Activated effector memory CD4-positive, alpha-beta T cell treated with Interleukin-2 at 50 U/mL for 16 hours (primary cell): ENCODE data around the gene NHERF2.

Source experiments
- DNase-seq: peaks from one replicate; pipeline ENCODE4 v3.0.0-alpha.2; 2020

NHERF2 gene

DNA sequence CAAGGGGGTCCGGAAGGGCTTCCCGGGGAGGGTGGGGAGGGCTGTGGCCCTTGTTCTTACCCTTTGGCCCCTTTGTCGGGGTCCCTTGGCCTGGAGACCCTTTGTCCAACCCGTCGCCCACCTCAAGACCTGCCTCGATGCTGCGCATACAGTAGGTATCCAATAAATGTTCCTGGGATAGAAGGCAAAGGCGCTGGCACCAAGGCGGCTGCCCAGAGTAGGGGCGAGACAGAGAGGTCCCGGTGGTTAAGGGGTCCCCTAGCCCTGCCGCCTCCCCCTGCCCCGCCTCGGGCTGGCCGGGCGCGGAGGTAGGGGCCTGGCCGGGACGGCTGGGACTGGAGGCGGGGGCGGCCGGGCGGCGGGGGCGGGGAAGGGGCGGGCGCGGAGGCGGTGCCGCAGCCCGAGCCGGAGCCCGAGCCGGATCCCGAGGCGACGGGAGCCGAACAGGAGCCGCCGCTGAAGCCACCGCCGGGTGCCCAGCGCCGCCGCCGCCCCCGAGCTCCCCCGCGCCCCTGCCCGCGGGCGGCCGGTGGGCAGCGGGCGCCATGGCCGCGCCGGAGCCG, at the start of gene NHERF2:
Gene NHERF2, plus strand, starts transcription at position 442 of the 563 bp plus-strand sequence. Its CDS starts 104 bp downstream, at position 546.
- DNase-seq, result peak; percentile 25

DNA sequence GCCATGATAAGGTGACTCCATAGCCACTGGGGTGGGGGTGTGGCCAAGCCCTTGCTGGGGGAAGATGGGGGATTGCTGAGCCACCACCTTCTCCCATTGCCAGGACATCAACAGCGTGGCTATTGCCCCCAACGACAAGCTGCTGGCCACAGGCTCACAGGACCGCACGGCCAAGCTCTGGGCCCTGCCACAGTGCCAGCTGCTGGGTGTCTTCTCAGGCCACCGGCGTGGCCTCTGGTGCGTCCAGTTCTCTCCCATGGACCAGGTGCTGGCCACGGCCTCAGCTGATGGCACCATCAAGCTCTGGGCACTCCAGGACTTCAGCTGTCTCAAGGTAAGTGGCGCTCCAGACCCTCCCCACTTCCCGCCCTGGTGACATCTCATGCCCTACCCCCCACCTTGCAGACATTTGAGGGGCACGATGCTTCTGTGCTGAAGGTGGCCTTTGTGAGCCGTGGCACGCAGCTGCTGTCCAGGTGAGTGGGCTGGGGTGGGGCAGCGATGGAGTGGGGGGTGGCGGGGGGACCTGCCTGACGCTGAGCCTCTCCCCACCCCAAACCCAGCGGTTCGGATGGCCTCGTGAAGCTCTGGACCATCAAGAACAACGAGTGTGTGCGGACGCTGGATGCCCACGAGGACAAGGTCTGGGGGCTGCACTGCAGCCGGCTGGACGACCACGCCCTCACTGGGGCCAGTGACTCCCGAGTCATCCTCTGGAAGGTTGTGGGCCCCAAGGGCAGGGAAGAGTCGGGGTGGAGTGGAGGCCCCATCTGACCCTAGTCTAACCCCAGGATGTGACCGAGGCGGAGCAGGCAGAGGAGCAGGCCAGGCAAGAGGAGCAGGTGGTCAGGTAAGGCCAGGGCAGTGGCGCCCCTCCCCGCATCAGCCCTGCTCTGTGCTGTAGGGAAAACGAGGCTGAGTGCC, 49.5 kb upstream of the NHERF2 start:
- DNase-seq, result no peak

DNA sequence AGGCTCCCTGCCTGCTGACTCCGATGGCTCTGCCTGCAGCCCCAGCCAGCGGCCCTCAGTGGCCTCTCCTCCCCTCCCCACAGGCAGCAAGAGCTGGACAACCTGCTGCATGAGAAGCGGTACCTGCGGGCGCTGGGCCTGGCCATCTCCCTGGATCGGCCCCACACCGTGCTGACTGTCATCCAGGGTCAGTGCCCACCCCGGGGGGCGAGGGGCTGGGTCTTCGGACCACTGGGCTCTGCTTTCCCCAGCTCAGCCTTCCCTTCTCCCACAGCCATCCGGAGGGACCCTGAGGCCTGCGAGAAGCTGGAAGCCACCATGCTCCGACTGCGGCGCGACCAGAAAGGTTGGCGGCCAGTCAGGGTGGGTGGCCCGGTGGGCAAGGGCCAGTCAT, 48.8 kb upstream of the NHERF2 start:
- DNase-seq, result no peak

DNA sequence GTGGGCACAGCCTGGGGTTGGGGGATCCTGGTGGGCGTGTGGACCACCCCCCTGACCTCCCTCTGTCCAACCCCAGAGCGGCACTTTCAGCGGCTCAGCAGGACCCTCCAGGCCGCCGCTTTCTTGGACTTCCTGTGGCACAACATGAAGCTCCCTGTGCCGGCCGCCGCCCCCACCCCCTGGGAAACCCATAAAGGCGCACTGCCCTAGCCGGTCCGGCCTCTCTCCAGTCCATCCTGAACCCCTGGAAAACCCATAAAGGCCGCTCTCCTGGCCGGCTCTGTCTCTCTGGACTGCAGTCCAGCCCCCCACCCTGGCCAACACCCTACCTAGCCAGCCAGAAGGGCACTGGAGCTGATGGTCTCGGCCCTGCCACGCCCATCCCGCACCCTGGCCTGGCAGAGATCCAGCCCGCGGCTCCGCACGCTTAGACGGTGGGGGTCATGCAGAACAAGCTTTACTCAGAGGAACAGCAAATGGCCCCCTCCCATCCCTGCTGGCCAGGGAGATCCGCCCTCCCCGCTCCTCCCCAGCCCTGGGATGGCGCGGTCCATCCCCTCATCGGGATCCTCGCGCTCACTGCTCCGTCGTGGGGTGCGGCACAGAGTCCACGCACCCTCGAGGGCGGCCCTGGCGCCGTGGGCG, 48.1 kb upstream of the NHERF2 start:
- DNase-seq, result no peak

DNA sequence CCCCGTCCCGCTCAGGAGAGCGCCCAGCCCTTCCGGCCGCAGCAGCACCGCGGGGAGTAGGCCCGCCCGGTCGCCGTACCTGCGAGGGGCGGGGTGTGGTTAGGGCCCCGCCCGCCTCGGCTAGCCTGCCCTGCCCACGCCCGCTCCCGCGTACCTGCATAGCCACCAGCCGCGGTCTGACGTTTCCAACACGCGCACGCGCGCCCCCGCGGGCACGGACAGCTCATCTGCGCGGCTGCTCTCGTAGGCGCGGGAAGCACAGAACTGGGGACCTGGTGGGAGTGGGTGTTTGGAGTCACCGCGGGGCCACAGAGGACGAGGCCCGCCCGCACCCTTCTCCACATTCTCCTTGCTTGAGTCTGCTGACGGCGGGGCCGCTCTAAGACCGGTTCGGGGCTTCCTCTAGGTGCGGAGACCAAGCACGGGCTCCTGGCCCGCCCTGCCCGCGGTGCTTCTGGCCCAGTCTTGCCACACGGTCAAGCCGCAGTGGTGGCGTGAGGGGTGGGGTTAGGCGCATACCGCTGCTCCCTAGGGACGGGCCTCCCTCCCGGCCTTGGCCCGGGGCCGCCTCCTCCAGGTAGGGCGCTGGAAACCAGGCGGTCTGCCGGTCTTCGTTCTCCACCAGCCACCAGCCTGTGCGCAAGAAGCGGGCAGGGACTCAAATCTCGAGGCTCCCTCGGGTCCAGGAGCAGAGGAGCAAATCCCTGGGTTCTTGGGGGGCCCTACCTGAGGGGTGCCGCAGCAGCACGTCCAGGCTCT, 47.3 kb upstream of the NHERF2 start:
- no peak for DNase-seq

DNA sequence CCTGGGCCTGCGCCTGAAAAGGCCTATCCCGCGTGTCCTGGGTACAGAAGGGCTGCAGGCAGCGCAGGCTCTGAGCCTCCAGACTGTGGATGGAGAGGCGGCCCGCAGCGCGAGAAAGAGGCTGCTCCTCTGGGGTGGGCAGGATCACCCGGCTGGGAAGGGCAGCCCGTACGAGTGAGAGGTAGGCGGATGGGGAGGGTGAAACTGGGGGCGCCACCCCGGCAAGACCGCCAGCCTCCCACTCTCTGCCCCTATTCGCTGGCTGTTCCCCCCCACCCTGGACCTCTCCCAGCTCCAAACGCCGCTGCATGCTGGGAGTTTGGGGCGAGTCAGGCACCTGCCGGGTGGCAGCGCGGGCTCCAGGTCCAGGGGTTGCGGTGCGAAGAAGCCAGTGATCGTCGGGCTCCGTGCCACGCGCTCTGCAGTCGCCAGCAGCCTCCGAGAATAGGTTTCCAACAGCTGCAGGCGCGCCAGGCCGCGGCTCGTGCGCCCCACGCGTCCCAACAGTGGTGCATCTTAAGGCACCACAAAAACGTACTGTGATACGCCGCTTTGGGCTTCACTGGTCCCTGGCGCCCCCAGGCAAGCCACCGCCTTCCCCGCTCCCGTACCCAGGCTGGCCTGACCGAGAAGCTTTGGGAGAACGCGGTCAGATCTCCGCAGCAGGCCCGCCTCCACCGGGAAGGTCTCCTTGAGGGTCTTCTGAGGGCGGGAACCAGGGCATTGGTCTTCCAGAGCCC, 46.5 kb upstream of the NHERF2 start:
- no peak for DNase-seq

DNA sequence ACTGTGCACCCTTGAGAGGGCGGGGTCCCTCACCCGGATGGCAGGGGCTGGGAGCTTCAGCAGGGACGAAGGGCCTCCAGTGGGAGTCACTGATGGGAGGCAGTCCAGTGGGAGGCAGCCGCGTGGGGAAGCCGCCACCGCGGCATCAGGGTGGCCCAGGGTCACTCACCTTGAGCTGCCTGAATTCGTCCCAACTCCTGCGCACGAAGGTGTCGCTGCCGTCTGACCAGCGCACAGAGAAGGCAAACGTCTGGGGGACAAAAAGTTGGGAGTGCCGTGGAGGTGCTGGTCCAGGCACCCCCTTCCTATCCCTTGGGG, 46.0 kb upstream of the NHERF2 start:
- DNase-seq, result no peak

GRCh38 chr16:1981398-1981836, 45.3 kb upstream of the NHERF2 start, which contains the start of gene NOXO1:
TSS of gene NOXO1 (minus strand) at chr16:1981469. CDS start at chr16:1981179, 290 bp downstream.
- no peak for DNase-seq

DNA sequence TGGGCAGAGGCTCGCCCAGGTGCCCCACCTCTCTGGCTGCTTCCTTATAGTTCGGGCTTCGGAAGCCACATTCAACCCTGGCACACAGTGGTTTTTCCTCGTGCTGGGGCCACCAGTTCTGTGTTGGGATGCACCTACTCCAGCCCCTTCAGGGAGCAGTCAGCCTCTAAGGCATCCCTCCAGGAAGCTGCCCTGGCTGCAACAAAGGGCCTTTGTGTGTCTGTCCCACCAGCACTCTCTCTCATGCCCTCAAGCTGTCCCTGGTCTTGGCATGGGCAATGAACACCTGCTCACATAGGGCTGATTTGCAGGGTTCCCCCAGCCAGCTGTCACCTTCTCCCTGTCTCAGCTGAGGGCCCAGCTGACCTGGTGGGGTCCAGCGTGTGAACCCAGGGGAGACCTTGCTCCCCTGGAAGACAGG, 44.7 kb upstream of the NHERF2 start:
- DNase-seq, result no peak

GRCh38 chr16:1982991-1983543, 43.6 kb upstream of the NHERF2 start:
- no peak for DNase-seq

DNA sequence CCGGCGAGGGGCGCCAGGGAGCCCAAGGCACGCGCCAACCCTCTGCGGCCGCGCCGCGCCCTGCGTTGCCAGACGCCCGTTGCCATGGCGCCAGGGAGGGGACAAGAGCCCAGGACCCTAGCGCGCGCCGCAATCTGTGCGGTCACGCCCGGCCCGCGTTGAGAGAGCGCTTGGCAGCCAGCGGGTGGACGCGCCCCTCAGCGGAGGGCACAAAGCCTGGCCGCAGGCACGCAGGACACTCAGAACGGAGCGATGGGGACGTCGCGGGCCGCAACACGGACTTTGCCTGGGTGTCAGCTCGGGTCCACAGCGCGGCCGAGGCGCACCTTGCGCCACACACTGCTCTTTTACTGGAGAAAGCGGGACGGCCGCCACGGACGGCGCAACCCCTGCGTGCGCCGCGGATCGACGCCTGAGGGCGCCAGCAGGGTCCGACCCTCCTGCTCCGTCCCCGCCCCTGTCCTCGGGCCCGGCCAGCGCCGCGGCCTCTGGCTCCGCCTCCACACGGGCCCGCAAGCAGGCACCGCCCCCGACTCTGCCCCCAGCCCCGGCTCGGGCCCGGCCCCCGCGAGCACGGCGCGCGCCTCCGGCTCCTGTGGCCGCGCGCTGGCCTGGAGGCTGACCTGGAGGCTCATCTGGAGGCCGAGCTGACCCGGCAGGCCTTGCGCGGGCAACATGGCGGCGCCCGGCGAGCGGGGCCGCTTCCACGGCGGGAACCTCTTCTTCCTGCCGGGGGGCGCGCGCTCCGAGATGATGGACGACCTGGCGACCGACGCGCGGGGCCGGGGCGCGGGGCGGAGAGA, 43.0 kb upstream of the NHERF2 start, which contains the start of gene GFER:
Gene GFER, plus strand, starts transcription at position 650 of the 803 bp plus-strand sequence. Its CDS starts 26 bp downstream, at position 676.
- peak; percentile 58 for DNase-seq

GRCh38 chr16:1984347-1985225, 42.1 kb upstream of the NHERF2 start:
- DNase-seq, result no peak

DNA sequence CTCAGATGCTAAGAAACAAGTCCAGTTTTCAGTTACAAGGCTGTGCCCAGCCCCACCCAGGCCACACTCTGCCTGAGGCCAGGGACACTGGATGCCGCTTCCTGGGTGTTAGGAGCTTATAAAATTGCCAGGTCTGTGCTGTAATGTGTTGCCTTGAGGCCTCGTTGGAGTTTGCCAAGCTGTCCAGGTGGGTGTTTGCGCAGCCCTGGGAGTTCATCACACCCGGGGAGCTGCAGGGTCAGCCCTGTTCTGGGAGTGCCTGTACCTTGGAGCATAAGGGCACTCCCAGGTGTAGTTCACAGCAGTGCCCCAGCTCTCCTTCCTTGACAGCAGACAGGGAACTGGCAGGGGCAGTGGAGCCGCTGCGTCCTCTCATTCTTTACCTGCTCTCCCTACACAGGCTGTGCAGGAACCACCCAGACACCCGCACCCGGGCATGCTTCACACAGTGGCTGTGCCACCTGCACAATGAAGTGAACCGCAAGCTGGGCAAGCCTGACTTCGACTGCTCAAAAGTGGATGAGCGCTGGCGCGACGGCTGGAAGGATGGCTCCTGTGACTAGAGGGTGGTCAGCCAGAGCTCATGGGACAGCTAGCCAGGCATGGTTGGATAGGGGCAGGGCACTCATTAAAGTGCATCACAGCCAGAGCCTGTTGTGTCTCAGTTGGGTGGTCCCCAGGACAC, 41.1 kb upstream of the NHERF2 start:
- DNase-seq, result no peak

DNA sequence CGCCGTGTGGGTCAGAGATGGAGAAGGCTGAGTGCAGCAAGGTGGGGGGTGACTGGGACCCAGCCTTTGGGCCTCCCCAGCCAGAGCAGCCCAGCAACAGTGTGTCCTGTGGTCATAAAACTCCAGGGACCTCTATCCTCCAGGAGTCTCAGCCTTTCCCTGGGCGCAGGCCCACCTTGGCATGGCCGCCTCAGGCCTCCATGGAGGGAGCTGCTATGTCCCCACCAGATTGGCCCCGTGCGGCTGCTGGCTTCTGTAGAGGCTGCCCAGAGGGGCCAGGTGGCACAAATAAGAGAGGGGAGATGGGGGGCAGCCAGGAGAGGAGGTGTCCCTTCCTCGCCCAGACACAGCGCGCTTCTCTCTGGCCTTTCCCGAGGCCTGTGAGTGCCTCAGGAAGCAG, 39.5 kb upstream of the NHERF2 start:
- DNase-seq, result no peak

DNA sequence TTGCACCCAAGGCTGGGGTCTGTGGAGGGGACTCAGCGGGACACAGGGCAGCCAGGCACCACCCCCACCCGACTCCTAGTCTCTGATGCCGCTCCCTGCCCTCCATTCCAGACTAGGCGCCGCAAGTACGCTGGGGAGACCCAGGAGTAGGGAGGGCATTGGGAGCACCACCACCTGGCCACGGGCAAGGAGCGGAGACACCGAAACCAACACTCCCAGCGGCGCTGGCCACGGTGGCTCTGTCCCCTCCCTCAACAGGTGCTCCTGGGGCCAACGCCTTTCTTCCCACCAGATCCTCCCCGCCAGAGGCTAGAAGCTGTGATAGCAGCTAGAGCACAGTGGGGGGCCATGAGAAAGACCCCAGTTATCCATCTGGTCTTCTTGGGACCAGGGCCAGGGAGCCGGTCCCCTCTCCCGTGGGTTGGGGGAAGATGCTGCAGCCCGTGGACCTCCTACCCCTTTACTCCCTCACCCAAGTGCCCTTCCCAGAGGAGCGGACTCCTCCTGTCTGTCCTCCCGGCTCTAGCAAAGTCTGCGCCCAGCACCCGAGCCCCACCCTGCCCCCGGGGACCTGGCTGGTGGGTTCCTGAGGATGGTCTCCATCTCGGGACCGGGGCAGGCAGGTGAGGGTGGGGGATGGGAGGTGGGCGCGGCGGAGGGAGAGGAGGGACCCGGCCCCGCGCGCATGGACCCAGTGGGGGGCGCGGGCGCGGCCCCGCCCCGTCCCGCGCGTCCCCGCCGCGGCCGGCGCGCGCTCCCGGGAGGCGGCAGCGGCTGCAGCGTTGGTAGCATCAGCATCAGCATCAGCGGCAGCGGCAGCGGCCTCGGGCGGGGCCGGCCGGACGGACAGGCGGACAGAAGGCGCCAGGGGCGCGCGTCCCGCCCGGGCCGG, 37.2 kb upstream of the NHERF2 start, which contains the start of gene SYNGR3:
Gene SYNGR3, plus strand, starts transcription at position 762 of the 892 bp plus-strand sequence. CDS start 133 bp downstream, outside the sequence.
- no peak for DNase-seq

DNA sequence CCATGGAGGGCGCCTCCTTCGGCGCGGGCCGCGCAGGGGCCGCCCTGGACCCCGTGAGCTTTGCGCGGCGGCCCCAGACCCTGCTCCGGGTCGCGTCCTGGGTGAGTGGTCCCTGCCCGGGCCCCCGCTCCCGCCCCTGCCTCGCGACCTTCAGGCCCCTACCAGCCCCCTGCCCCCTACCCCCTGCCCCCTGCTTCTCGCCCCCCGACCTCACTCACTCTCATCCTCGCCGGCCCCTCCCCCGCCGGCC, 36.7 kb upstream of the NHERF2 start:
- DNase-seq, result no peak

- peak; percentile 10 for DNase-seq
These were observed 36.2 kb upstream of the NHERF2 start for GRCh38 chr16:1990351-1991134.
